Breast epithelium (tissue), 4 donors: Measurements from ENCODE around the gene RFTN1. TPM values are rescaled to one million over a fixed set of nuclear protein-coding genes. Genes with fewer than 3 reads are reported as not detected.

Source experiments
- DNase-seq, 2 donors: peaks; one replicate each; pipeline ENCODE4 v3.0.0-alpha.2; 2019; ENCODE audit warnings: low spot score in 2 of 2
- H3K27ac ChIP-seq, 2 donors: fragments of 200-600 bp; sonication (generic) in 1 of 2; one replicate each; pipeline ENCODE4 v1.5.1; 2016 to 2019; ENCODE audit warnings: mild to moderate bottlenecking in 1 of 2
- H3K27me3 ChIP-seq, 2 donors: fragments of 200-600 bp; sonication (generic) in 1 of 2; one replicate each; pipeline versions ENCODE4 v1.5.1 to v1.6.0; 2017 to 2019; ENCODE audit warnings: control low read depth in 1 of 2, mild to moderate bottlenecking in 1 of 2
- H3K36me3 ChIP-seq: fragments of 200-600 bp; one replicate; pipeline ENCODE4 v1.5.1; 2019
- H3K4me1 ChIP-seq, 2 donors: fragments of 200-600 bp; sonication (generic); one replicate each; pipeline ENCODE4 v1.5.1; 2016 to 2019; ENCODE audit warnings: control low read depth in 1 of 2
- H3K4me3 ChIP-seq, 3 donors: fragments of 200-600 bp; sonication (generic); 1 replicate in 2 of 3; 2 replicates in 1 of 3; pipeline ENCODE4 v1.5.1; 2016 to 2019; ENCODE audit warnings: mild to moderate bottlenecking in 3 of 3, moderate library complexity in 2 of 3
- H3K9me3 ChIP-seq, 2 donors: fragments of 200-600 bp; sonication (generic) in 1 of 2; one replicate each; pipeline ENCODE4 v1.5.1; 2016 to 2019; ENCODE audit warnings: control low read depth in 1 of 2
- POLR2A ChIP-seq: fragments of 450-650 bp; IDR thresholded peaks from one replicate; pipeline ENCODE4 v1.6.1; 2016; ENCODE audit warnings: antibody characterized with exemption, mild to moderate bottlenecking, moderate library complexity
- POLR2AphosphoS5 ChIP-seq, 3 donors: sonication (generic); formaldehyde crosslinking; IDR thresholded peaks; one replicate each; pipeline ENCODE4 v1.6.1; 2017; ENCODE audit warnings: antibody characterized with exemption in 3 of 3
- intact Hi-C: fragments of 100-400 bp; cut with DNase I; formaldehyde crosslinking; loops from one replicate; pipeline ENCODE4 v1.15.1; 2023; ENCODE audit warnings: low total_unique reads
- total RNA-seq, 3 donors: library from RNA; depleted of rRNA; stranded (reverse); fragments of >200 nt; gene quantifications; one replicate each; pipeline ENCODE4 v1.1.0, GENCODE V29; 2016
- TF ChIP-seq, protein P1 (sequence below), 3 donors: fragments of 450-650 bp; IDR thresholded peaks; one replicate each; pipeline ENCODE4 v1.5.1; 2016 to 2017; ENCODE audit warnings: antibody characterized with exemption in 3 of 3, mild to moderate bottlenecking in 3 of 3, moderate library complexity in 3 of 3

The RFTN1 gene
- total RNA-seq, 3 donors from 2014 or later: 13.9 to 108 (median 29.5) TPM

DNA sequence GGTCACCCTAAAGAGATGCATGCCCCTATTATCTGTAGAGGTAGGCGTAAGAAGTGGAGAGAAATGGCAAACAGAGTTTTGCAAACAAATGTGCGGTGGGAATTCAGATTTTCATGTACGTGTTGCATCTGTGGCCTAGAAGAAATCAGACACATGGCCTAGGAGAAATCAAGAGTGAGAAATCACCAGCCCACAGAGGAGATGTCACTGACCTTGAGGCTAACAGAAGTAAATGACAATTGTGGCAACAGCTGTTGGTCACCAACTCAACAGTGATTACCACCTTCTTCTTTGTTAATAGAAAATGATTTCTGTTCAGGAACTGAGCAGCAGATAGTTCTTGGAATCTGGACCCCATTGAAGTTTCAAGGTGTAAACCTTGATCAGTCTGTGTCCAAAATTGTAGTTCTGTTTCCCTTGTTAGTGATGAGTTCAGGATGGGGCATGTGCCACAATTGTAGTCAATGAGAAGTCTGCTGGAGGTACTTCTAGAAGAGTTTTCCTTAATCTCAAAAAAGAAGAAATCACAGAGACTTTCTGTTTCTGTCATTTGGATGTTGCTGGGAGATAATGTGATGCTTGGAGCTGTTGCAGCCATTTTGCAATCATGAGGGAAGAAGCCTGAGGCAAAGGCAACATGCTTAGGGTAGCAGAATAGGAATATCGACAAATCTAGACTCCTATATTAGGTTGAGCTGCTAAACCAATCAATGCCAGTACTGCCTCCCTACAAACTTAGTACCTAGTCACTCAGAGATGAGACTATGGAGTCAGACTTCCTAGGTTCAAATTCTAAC lies 34.3 kb upstream of the RFTN1 start:
- no peaks in the 10 kb centered on the region for H3K9me3 ChIP-seq
- no peaks in the 10 kb centered on the region for H3K36me3 ChIP-seq
- no peak overlapping the region for H3K27ac ChIP-seq
- no peak overlapping the region for H3K4me3 ChIP-seq
- H3K4me1 ChIP-seq: no peaks in the 10 kb centered on the region
- intact Hi-C loops: no loop called here
- no peaks in the 10 kb centered on the region for H3K27me3 ChIP-seq
- TF ChIP-seq POLR2A: no peak
- no peak for TF ChIP-seq POLR2AphosphoS5 (IDR thresholded peaks at IDR 0.05)
- TF ChIP-seq, protein P1, sequence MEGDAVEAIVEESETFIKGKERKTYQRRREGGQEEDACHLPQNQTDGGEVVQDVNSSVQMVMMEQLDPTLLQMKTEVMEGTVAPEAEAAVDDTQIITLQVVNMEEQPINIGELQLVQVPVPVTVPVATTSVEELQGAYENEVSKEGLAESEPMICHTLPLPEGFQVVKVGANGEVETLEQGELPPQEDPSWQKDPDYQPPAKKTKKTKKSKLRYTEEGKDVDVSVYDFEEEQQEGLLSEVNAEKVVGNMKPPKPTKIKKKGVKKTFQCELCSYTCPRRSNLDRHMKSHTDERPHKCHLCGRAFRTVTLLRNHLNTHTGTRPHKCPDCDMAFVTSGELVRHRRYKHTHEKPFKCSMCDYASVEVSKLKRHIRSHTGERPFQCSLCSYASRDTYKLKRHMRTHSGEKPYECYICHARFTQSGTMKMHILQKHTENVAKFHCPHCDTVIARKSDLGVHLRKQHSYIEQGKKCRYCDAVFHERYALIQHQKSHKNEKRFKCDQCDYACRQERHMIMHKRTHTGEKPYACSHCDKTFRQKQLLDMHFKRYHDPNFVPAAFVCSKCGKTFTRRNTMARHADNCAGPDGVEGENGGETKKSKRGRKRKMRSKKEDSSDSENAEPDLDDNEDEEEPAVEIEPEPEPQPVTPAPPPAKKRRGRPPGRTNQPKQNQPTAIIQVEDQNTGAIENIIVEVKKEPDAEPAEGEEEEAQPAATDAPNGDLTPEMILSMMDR (IDR thresholded peaks at IDR 0.05): no peak
- no peak for DNase-seq

DNA sequence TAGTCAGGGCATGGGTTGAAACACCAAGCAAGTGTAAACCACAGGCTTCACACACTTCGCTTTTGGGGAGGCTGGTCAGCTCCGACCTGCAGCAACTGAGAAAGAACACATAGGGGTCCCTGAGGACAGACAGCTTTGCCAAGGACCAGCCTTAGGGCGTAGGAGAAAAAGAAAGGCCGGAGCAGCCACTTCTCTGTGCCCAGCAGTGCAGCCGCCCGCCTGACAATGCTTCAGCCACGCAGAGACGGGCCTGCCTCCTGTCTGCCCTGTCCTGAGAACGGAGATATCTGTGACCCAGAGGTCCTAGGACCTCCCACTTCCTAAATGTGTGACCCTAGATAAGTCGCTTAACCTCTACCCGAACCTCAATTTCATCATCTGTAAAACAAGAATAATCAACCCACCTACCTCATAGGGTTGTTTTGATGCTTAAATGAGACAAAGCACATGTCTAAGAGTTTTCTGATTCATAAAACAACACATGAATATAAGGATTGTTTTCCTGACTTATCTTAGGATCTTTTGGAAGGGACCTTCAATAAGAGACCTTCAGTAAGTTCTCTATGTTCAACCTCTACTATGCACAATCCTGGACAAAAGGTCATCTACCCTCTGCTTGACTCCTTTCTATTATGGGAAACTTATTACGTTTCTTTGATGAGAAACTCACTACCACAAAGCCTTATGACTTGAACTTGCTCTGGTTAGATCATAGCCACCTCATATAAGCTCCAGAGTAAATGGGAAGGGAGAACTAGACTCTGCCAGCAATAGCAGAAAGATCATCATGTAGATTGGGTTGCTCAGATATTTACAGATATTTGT lies 32.9 kb upstream of the RFTN1 start:
- Histone ChIP-seq H3K9me3 (no peaks in the 10 kb centered on the region), H3K27ac (no peak overlapping the region)
- TF ChIP-seq POLR2A: no peak
- TF ChIP-seq, protein P1 (IDR thresholded peaks at IDR 0.05): no peak
- TF ChIP-seq POLR2AphosphoS5 (IDR thresholded peaks at IDR 0.05): no peak

DNA sequence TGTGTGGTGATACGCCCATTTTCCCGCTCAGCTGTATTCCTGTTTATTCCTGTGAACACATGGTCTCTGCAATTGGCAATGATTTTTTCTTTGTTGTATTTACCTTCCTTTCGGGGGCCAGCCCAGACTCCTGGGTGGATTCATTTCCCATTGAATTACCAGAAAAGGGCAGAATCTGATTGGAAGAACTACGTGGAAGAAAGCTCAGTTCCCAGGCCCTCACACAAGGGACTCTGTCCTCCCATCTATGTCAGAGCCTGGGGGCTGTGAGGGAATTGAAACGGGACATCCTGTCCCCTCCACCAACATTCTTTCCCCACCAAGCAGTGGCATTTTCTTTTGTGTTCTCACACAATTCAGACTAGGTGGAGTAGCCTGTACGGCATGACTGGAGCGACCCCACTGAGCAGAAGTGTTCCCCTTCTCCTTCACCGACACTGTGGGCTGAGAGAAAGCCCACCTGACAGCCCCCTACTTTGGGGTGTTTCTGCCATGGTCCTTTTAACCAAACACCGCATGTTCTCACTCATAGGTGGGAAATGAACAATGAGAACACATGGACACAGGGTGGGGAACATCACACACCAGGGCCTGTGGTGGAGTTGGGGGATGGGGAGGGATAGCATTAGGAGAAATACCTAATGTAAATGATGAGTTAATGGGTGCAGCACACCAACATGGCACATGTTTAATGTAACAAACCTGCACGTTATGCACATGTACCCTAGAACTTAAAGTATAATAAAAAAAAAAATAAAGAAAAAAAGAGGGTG lies 32.1 kb upstream of the RFTN1 start:
- intact Hi-C loops: no loop called here
- TF ChIP-seq POLR2AphosphoS5 (IDR thresholded peaks at IDR 0.05) (no peak), POLR2A (no peak)
- TF ChIP-seq, protein P1 (IDR thresholded peaks at IDR 0.05): no peak
- Histone ChIP-seq H3K27ac (peak overlapping the region in 1 of 2 donors; percentile 61), H3K4me3 (no peak overlapping the region), H3K27me3 (no peaks in the 10 kb centered on the region), H3K36me3 (no peaks in the 10 kb centered on the region), H3K4me1 (no peaks in the 10 kb centered on the region), H3K9me3 (no peaks in the 10 kb centered on the region)
- DNase-seq: no peak

More for the DNA sequence above, 32.9 kb upstream of the RFTN1 start:
- Histone ChIP-seq H3K27me3 (no peaks in the 10 kb centered on the region), H3K36me3 (no peaks in the 10 kb centered on the region), H3K4me1 (no peaks in the 10 kb centered on the region), H3K4me3 (no peak overlapping the region)
- intact Hi-C loops: no loop called here
- no peak for DNase-seq

DNA sequence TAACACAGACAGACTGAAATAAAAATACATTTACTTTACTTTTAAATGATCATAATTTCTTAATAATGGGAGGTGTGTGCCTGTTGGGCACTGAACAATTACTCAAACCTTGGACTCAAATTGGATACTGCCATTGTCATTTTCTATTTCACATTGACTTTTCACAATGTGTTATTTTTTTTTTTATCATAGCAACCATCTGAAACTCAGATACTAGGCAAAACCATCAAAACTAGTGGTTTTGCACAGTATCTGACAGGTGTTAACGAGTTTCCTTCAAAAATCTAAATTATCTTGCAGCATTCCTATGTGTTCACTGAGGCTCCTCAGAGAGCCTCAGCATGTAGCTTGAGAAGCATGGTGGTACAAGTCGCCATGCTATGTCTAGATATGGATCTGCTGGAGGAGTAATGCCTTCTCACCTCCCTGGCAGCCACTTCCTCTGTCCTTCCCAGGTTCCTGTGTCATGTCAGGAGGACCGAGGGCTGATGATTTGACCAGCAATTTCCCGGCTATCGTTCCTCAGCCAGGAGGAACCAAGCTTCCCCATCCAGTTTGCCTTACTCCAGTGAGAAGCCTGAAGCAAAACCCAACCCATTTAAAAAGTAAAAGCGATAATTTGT lies 29.9 kb upstream of the RFTN1 start:
- Histone ChIP-seq H3K36me3 (no peaks in the 10 kb centered on the region), H3K27me3 (peaks cover 0 to 11% of the 10 kb centered on the region in 2 donors), H3K4me3 (no peak overlapping the region), H3K27ac (no peak overlapping the region), H3K4me1 (no peaks in the 10 kb centered on the region), H3K9me3 (no peaks in the 10 kb centered on the region)
- DNase-seq: no peak
- no peak for TF ChIP-seq POLR2A
- TF ChIP-seq, protein P1 (IDR thresholded peaks at IDR 0.05): no peak
- TF ChIP-seq POLR2AphosphoS5 (IDR thresholded peaks at IDR 0.05): no peak
- intact Hi-C loops: no loop called here
